HEK293T (cell line): Measurements from ENCODE around the gene MIPOL1.

Experiments used
- CTCF ChIA-PET: fragments of 350-600 bp; formaldehyde crosslinking; extraction: SDS; loops from one replicate; lab custom pipeline; 2021; ENCODE audit warnings: antibody characterized with exemption, inconsistent platforms; lab: Yijun Ruan, JAX
- POLR2A ChIA-PET: fragments of 350-600 bp; formaldehyde crosslinking; extraction: SDS; loops from one replicate; lab custom pipeline; 2020; ENCODE audit warnings: antibody characterized with exemption, inconsistent platforms; lab: Yijun Ruan, JAX
- DNase-seq: peaks from one replicate; pipeline ENCODE4 v3.0.0; 2012; ENCODE audit warnings: mixed read lengths; ENCODE audit errors: extremely low spot score
- ARNT ChIP-seq: fragments of 450-650 bp; IDR thresholded peaks from 2 replicates; pipeline ENCODE4 v1.6.1; 2017; ENCODE audit warnings: mild to moderate bottlenecking
- BHLHE40 ChIP-seq: fragments of 450-650 bp; IDR thresholded peaks from 2 replicates; pipeline ENCODE4 v1.6.1; 2016; ENCODE audit warnings: mild to moderate bottlenecking, moderate library complexity, borderline replicate concordance
- CTBP1 ChIP-seq: fragments of 450-650 bp; IDR thresholded peaks from 2 replicates; pipeline ENCODE4 v1.6.1; 2016; ENCODE audit warnings: borderline replicate concordance
- ELF4 ChIP-seq: fragments of 450-650 bp; IDR thresholded peaks from 2 replicates; pipeline ENCODE4 v1.6.1; 2017; ENCODE audit warnings: antibody characterized with exemption
- FOXA1 ChIP-seq: fragments of 450-650 bp; IDR thresholded peaks from 2 replicates; pipeline ENCODE4 v1.6.1; 2016; ENCODE audit warnings: mild to moderate bottlenecking
- FOXK2 ChIP-seq: fragments of 450-650 bp; IDR thresholded peaks from 2 replicates; pipeline ENCODE4 v1.6.1; 2016; ENCODE audit warnings: mild to moderate bottlenecking
- FOXM1 ChIP-seq: fragments of 450-650 bp; IDR thresholded peaks from 2 replicates; pipeline ENCODE4 v1.6.1; 2017; ENCODE audit warnings: mild to moderate bottlenecking, borderline replicate concordance
- HDGF ChIP-seq: fragments of 450-650 bp; IDR thresholded peaks from 2 replicates; pipeline ENCODE4 v1.6.1; 2017; ENCODE audit warnings: antibody characterized with exemption, borderline replicate concordance
- L3MBTL2 ChIP-seq: fragments of 450-650 bp; conservative IDR thresholded peaks from 2 replicates; pipeline ENCODE4 v1.6.1; 2016; ENCODE audit warnings: mild to moderate bottlenecking
- LEF1 ChIP-seq: fragments of 450-650 bp; IDR thresholded peaks from 2 replicates; pipeline ENCODE4 v1.6.1; 2017; ENCODE audit warnings: mild to moderate bottlenecking, borderline replicate concordance
- NFRKB ChIP-seq: fragments of 450-650 bp; IDR thresholded peaks from 2 replicates; pipeline ENCODE4 v1.6.1; 2016; ENCODE audit warnings: mild to moderate bottlenecking, moderate library complexity
- SP1 ChIP-seq: fragments of 450-650 bp; IDR thresholded peaks from 2 replicates; pipeline ENCODE4 v1.6.1; 2017
- SUZ12 ChIP-seq: fragments of 450-650 bp; IDR thresholded peaks from 2 replicates; pipeline ENCODE4 v1.6.1; 2016; ENCODE audit warnings: mild to moderate bottlenecking
- TARDBP ChIP-seq: fragments of 450-650 bp; IDR thresholded peaks from 2 replicates; pipeline ENCODE4 v1.6.1; 2016
- ZNF384 ChIP-seq: fragments of 450-650 bp; IDR thresholded peaks from 2 replicates; pipeline ENCODE4 v1.6.1; 2016
- TF ChIP-seq, protein P1 (sequence below): fragments of 450-650 bp; IDR thresholded peaks from 2 replicates; pipeline ENCODE4 v1.6.1; 2016

Gene MIPOL1

DNA sequence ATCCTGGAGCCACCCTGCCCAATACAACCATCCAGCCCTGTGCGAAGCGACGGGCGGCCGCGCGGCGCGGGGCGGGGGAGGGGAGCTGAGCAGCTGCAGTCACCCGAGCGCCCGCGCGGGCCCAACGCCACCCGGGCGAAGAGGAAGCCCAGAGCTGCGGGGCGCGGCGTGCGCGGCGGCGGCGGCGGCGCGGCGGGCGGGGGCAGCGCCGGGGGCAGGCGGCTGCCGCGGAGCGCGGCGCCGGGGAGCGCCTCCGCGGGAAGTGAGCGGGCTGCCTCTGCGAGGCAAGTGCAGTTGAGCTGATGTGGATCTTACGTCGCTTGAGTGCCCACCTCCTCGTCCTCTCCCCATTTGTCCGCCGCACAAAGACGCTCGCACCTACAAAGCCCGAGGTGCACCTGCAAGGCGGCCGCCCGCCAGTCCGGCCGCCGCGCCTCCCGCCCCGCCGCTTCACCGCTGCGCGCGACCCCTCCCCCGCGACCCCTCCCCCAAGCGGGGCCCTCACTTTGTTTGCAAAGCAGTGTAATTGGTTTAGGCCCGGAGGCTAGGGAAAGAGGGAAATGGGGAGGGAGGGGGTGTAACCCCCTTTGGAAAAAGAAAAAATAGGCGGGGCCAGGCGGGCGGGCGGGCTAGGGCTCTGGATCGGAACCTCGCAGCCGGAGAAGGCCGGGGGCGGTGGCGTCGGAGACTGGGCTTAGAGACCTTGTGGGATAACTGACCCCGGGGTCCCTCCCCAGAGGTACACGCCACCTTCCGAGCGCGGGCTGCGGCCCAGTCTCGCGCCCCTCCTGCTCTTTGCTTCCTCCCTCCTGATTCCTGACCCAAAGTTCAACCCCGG is 397.5 kb downstream of the MIPOL1 start, which contains the start of the genes FOXA1 and TTC6:
TSS of gene FOXA1 (minus strand) at position 279 of the 838 bp plus-strand sequence. CDS start at position 2, 277 bp downstream.
TSS of gene TTC6 (plus strand) at position 659 of the 838 bp plus-strand sequence. CDS start 26,436 bp downstream, outside the sequence.
- peak; percentile 45 for DNase-seq

GRCh38 chr14:37595809-37596621 is 398.3 kb downstream of the MIPOL1 start:
- CTCF ChIA-PET = interaction anchor here (0.6 kb wide), 2 partner anchors 341 to 1222 kb away, joined by 3 to 4 read pairs; no protein-coding TSS in a partner anchor
- POLR2A ChIA-PET = interaction anchor here (1.8 kb wide), 1 partner anchor 9 kb away, joined by 12 read pairs; no protein-coding TSS in a partner anchor
- peak; percentile 36 for DNase-seq
- no peak for TF ChIP-seq ZNF384
- 0 out of 2 replicates have a peak, but pooled peaks have one; percentile 3 for TF ChIP-seq CTBP1

More for the DNA sequence above, 397.5 kb downstream of the MIPOL1 start, which contains the start of the genes FOXA1 and TTC6:
- POLR2A ChIA-PET = interaction anchor here (0.9 to 1.8 kb wide), 2 partner anchors 10 to 19 kb away, joined by 4 to 12 read pairs; no protein-coding TSS in a partner anchor
- TF ChIP-seq BHLHE40 (no peak), SP1 (no peak), ARNT (no peak), HDGF (no peak), ELF4 (no peak), FOXA1 (no peak), ZNF384 (no peak), FOXK2 (no peak), SUZ12 (no peak), FOXM1 (no peak), NFRKB (no peak), CTBP1 (no peak), LEF1 (no peak), L3MBTL2 (no peak), TARDBP (no peak)
- TF ChIP-seq, protein P1, sequence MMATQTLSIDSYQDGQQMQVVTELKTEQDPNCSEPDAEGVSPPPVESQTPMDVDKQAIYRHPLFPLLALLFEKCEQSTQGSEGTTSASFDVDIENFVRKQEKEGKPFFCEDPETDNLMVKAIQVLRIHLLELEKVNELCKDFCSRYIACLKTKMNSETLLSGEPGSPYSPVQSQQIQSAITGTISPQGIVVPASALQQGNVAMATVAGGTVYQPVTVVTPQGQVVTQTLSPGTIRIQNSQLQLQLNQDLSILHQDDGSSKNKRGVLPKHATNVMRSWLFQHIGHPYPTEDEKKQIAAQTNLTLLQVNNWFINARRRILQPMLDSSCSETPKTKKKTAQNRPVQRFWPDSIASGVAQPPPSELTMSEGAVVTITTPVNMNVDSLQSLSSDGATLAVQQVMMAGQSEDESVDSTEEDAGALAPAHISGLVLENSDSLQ = no peak
- CTCF ChIA-PET = interaction anchor here (0.5 to 0.6 kb wide), 2 partner anchors 57 to 1221 kb away, joined by 3 to 4 read pairs; no protein-coding TSS in a partner anchor

- ChIA-PET POLR2A (interaction anchor here (1.8 kb wide), 1 partner anchor 8 kb away, joined by 12 read pairs; no protein-coding TSS in a partner anchor), CTCF (no interaction called here)
- TF ChIP-seq CTBP1 (no peak), SUZ12 (no peak), ZNF384 (0 out of 2 replicates have a peak, but pooled peaks have one; percentile 53), NFRKB (no peak)
- TF ChIP-seq, protein P1 = no peak
- DNase-seq = no peak
Measured at GRCh38 chr14:37596790-37597472, 399.2 kb downstream of the MIPOL1 start.

DNA sequence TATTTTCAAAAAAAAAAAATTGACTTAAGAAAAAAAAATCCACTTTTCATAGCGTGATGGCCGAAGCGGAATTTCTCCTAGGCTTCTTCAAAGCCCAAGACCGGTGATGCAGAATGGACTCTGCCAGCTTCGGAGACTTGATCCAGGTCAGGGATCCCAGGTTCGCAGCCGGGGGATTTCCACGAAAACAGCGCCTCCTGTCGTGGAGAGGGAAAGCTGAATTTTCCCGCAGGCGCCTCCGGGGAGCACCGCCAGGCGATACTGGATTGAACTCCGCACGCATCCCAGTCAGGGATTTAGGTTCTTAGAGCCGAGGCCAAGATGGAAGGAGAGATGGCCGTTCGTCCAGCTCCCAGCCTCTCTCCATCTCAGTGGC is 399.8 kb downstream of the MIPOL1 start:
- no peak for TF ChIP-seq FOXA1
- TF ChIP-seq L3MBTL2 = no peak
- POLR2A ChIA-PET = no interaction called here
- DNase-seq = no peak
- CTCF ChIA-PET = interaction anchor here (0.7 kb wide), 2 partner anchors 431 to 715 kb away, joined by 3 to 6 read pairs; no protein-coding TSS in a partner anchor

DNA sequence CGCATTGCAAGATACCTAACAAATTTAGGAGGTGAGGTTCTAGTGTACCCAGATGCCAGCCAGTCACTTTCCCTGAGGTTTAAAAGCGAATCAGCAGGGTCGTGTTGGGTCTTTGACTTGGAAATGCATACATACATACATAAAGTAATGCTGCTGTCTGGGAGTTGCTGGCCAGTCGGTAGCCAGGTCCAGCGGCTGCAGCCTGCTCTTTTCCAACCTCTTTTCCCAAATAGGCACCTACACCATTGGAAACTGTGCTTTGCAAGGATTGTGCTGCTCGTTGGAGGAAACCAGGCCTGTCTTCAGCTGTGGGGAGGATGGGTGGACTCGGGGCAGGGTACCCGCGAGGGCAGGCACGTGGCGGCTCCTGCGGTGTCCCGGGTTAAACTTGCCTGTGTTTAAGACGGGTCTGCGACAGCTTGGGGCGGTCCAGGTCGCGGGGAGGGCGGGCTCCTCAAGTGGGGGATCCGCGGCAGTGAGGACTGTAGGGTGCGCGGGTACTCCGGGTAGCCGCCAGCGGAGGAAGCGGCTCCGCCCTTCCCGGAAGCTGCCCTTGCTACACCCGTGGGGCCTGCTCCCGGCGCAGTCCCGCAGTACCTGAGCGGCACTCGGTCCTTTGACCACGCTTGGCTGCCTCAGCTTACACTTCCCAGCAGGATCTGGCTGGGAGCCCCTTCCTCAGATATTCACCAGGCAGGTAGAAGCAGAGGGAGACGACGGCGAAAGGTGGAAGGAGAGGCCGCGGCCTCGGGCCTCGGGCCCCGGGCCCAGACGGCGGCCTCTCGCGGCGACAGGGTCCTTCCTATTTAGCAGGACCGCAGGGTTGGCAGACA is 400.4 kb downstream of the MIPOL1 start:
- no peak for DNase-seq
- no peak for TF ChIP-seq BHLHE40
- no peak for TF ChIP-seq FOXA1
- TF ChIP-seq ARNT = no peak
- no peak for TF ChIP-seq SUZ12
- no peak for TF ChIP-seq HDGF
- no peak for TF ChIP-seq L3MBTL2
- TF ChIP-seq FOXK2 = no peak
- TF ChIP-seq LEF1 = no peak
- TF ChIP-seq NFRKB = no peak
- TF ChIP-seq, protein P1 = no peak
- no peak for TF ChIP-seq ZNF384
- no peak for TF ChIP-seq CTBP1
- no peak for TF ChIP-seq TARDBP
- no peak for TF ChIP-seq FOXM1
- no peak for TF ChIP-seq SP1
- ChIA-PET CTCF (interaction anchor here (0.7 kb wide), 2 partner anchors 431 to 714 kb away, joined by 3 to 6 read pairs; no protein-coding TSS in a partner anchor), POLR2A (no interaction called here)
